ENCODE results near the gene HDAC9.

HDAC9 gene

GRCh38 chr7:18663321-18663720, 167.8 kb downstream of the HDAC9 start:
- Histone ChIP-seq H3K27me3 (ENCODE audit: insufficient read depth, low read length, poor library complexity) (no peaks in the 10 kb centered on the region), H3K36me3 (ENCODE audit: insufficient read depth, low read length) (no peaks in the 10 kb centered on the region), H3K9ac (ENCODE audit: low read depth, low read length) (no peak overlapping the region), H2AFZ (ENCODE audit: low read depth, low read length) (no peak overlapping the region), H3K4me2 (ENCODE audit: insufficient read depth, low read length) (no peak overlapping the region), H3K4me1 (ENCODE audit: insufficient read depth, low read length) (no peaks in the 10 kb centered on the region), H3K4me3 (ENCODE audit: low read depth in 1 of 2, low read length in 2 of 2) (no peak overlapping the region), H3K9me3 (ENCODE audit: insufficient read depth, low read length, severe bottlenecking) (no peaks in the 10 kb centered on the region), H4K20me1 (ENCODE audit: insufficient read depth, low read length) (no peaks in the 10 kb centered on the region), H3K27ac (ENCODE audit: low read length) (no peak overlapping the region), H3K79me2 (ENCODE audit: insufficient read depth, low read length) (no peaks in the 10 kb centered on the region)
- ATAC-seq (ENCODE audit: insufficient read depth, low read depth) (no peak), DNase-seq (no peak)
- no peak for TF ChIP-seq EZH2 (IDR thresholded peaks at IDR 0.05; ENCODE audit: borderline replicate concordance, low read depth, low read length, severe bottlenecking)
- TF ChIP-seq, protein P1, sequence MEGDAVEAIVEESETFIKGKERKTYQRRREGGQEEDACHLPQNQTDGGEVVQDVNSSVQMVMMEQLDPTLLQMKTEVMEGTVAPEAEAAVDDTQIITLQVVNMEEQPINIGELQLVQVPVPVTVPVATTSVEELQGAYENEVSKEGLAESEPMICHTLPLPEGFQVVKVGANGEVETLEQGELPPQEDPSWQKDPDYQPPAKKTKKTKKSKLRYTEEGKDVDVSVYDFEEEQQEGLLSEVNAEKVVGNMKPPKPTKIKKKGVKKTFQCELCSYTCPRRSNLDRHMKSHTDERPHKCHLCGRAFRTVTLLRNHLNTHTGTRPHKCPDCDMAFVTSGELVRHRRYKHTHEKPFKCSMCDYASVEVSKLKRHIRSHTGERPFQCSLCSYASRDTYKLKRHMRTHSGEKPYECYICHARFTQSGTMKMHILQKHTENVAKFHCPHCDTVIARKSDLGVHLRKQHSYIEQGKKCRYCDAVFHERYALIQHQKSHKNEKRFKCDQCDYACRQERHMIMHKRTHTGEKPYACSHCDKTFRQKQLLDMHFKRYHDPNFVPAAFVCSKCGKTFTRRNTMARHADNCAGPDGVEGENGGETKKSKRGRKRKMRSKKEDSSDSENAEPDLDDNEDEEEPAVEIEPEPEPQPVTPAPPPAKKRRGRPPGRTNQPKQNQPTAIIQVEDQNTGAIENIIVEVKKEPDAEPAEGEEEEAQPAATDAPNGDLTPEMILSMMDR (IDR thresholded peaks at IDR 0.05; ENCODE audit: borderline replicate concordance, extremely low read depth, low read length, poor library complexity, severe bottlenecking) = no peak

DNA sequence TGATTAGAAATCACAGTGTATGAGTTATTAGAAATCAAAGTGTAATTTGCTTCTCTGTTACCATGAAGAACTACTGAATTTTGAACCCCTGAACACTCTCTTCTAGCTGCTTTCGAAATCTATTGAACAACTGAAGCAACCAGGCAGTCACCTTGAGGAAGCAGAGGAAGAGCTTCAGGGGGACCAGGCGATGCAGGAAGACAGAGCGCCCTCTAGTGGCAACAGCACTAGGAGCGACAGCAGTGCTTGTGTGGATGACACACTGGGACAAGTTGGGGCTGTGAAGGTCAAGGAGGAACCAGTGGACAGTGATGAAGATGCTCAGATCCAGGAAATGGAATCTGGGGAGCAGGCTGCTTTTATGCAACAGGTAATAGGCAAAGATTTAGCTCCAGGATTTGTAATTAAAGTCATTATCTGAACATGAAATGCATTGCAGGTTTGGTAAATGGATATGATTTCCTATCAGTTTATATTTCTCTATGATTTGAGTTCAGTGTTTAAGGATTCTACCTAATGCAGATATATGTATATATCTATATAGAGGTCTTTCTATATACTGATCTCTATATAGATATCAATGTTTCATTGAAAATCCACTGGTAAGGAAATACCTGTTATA, 170.7 kb downstream of the HDAC9 start:
- Histone ChIP-seq H3K9ac (ENCODE audit: low read depth, low read length) (no peak overlapping the region), H3K9me3 (ENCODE audit: insufficient read depth, low read length, severe bottlenecking) (no peaks in the 10 kb centered on the region), H3K79me2 (ENCODE audit: insufficient read depth, low read length) (no peaks in the 10 kb centered on the region), H4K20me1 (ENCODE audit: insufficient read depth, low read length) (no peaks in the 10 kb centered on the region), H3K4me3 (ENCODE audit: low read depth in 1 of 2, low read length in 2 of 2) (no peak overlapping the region), H2AFZ (ENCODE audit: low read depth, low read length) (no peak overlapping the region), H3K27ac (ENCODE audit: low read length) (no peak overlapping the region), H3K4me2 (ENCODE audit: insufficient read depth, low read length) (no peak overlapping the region), H3K36me3 (ENCODE audit: insufficient read depth, low read length) (no peaks in the 10 kb centered on the region), H3K27me3 (ENCODE audit: insufficient read depth, low read length, poor library complexity) (no peaks in the 10 kb centered on the region), H3K4me1 (ENCODE audit: insufficient read depth, low read length) (no peaks in the 10 kb centered on the region)
- TF ChIP-seq, protein P1 (IDR thresholded peaks at IDR 0.05; ENCODE audit: borderline replicate concordance, extremely low read depth, low read length, poor library complexity, severe bottlenecking) = peak; percentile 95
- no peak for TF ChIP-seq EZH2 (IDR thresholded peaks at IDR 0.05; ENCODE audit: borderline replicate concordance, low read depth, low read length, severe bottlenecking)
- DNase-seq = peak; percentile 63
- ATAC-seq (ENCODE audit: insufficient read depth, low read depth) = peak; percentile 88

- H3K79me2 ChIP-seq (ENCODE audit: insufficient read depth, low read length) = no peaks in the 10 kb centered on the region
- H3K4me1 ChIP-seq (ENCODE audit: insufficient read depth, low read length) = no peaks in the 10 kb centered on the region
- no peaks in the 10 kb centered on the region for H3K36me3 ChIP-seq (ENCODE audit: insufficient read depth, low read length)
- no peak for TF ChIP-seq EZH2 (IDR thresholded peaks at IDR 0.05; ENCODE audit: borderline replicate concordance, low read depth, low read length, severe bottlenecking)
- TF ChIP-seq, protein P1 (IDR thresholded peaks at IDR 0.05; ENCODE audit: borderline replicate concordance, extremely low read depth, low read length, poor library complexity, severe bottlenecking) = no peak
- H2AFZ ChIP-seq (ENCODE audit: low read depth, low read length) = no peak overlapping the region
- no peak overlapping the region for H3K9ac ChIP-seq (ENCODE audit: low read depth, low read length)
- no peaks in the 10 kb centered on the region for H3K27me3 ChIP-seq (ENCODE audit: insufficient read depth, low read length, poor library complexity)
- DNase-seq (no peak), ATAC-seq (ENCODE audit: insufficient read depth, low read depth) (no peak)
- no peaks in the 10 kb centered on the region for H4K20me1 ChIP-seq (ENCODE audit: insufficient read depth, low read length)
- no peak overlapping the region for H3K27ac ChIP-seq (ENCODE audit: low read length)
- no peak overlapping the region for H3K4me3 ChIP-seq (ENCODE audit: low read depth in 1 of 2, low read length in 2 of 2)
- H3K9me3 ChIP-seq (ENCODE audit: insufficient read depth, low read length, severe bottlenecking) = no peaks in the 10 kb centered on the region
- no peak overlapping the region for H3K4me2 ChIP-seq (ENCODE audit: insufficient read depth, low read length)
Observed at GRCh38 chr7:18667466-18667865, 171.9 kb downstream of the HDAC9 start.

All from DND-41 (cell line).